Measurements from ENCODE around the gene SORCS2.

DNA sequence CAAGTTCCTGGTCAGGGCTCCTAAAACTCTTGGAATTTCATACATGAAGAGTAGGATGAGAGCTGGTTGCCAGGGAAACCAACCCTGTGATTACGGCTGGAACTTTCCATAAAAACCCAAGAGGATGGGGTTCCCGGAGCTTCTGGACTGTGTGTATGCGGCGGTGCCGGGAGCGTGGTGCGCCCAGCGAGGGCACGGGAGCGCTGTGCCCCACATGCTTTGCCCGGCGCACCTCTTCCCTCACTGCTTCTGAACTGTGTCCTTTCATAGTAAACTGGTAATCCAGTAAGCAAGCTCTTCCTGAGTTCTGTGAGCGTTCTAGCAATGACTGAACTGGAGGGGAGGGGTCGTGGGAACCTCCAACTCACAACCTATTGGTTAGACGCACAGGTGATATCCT is 594.7 kb downstream of the SORCS2 start:
- no peak for TF ChIP-seq EZH2 (IDR thresholded peaks at IDR 0.05)
- TF ChIP-seq POLR2AphosphoS5 (IDR thresholded peaks at IDR 0.05; ENCODE audit: borderline replicate concordance, low read depth, low read length), result no peak
- TF ChIP-seq FOXP2 (optimal IDR thresholded peaks at IDR 0.05; ENCODE audit: control extremely low read depth, extremely low read length, insufficient read depth), result no peak

All from SK-N-MC (cell line).